Posterior cingulate gyrus (tissue), 11 donors: Measurements from ENCODE around the gene OSBP2.

Experiments used
- DNase-seq, 10 donors: peaks; one replicate each; pipeline versions ENCODE4 v3.0.0 to v3.0.0-alpha.2; 2020 to 2021; ENCODE audit warnings: mixed read lengths in 3 of 10
- intact Hi-C: fragments of 100-400 bp; cut with DNase I; formaldehyde crosslinking; loops from one replicate; pipeline ENCODE4 v1.15.1; 2023

OSBP2 gene

GRCh38 chr22:30920407-30920806, 225.7 kb downstream of the OSBP2 start:
- intact Hi-C loops, result loop anchor here (1.0 kb wide), 2 partner anchors 157 to 286 kb away; no protein-coding TSS in a partner anchor
- DNase-seq, result peak; percentile 66 to 97 (median 88)

GRCh38 chr22:30921108-30921507, 226.4 kb downstream of the OSBP2 start:
- intact Hi-C loops, result no loop called here
- no peak for DNase-seq

- intact Hi-C loops, result no loop called here
- peak in 8 of 10 donors; percentile 31 to 92 (median 54) for DNase-seq
Observed at GRCh38 chr22:30922151-30922611, 227.5 kb downstream of the OSBP2 start.

GRCh38 chr22:30923168-30923900, 228.7 kb downstream of the OSBP2 start:
- intact Hi-C loops, result no loop called here
- no peak for DNase-seq

GRCh38 chr22:30925667-30926066, 231.0 kb downstream of the OSBP2 start:
- DNase-seq, result no peak
- intact Hi-C loops, result no loop called here

- intact Hi-C loops, result no loop called here
- peak in 1 of 10 donors; percentile 39 for DNase-seq
Observed at GRCh38 chr22:30926706-30927105, 232.0 kb downstream of the OSBP2 start.

GRCh38 chr22:30927806-30928205, 233.1 kb downstream of the OSBP2 start:
- intact Hi-C loops, result no loop called here
- DNase-seq, result peak in 1 of 10 donors; percentile 53

GRCh38 chr22:30928401-30928800, 233.7 kb downstream of the OSBP2 start:
- intact Hi-C loops, result no loop called here
- no peak for DNase-seq

GRCh38 chr22:30930228-30930627, 235.6 kb downstream of the OSBP2 start:
- intact Hi-C loops, result no loop called here
- no peak for DNase-seq

GRCh38 chr22:30931541-30932300, 237.0 kb downstream of the OSBP2 start:
- DNase-seq, result no peak

GRCh38 chr22:30932661-30933060, 238.0 kb downstream of the OSBP2 start:
- intact Hi-C loops, result no loop called here
- no peak for DNase-seq

More at GRCh38 chr22:30931541-30932300, 237.0 kb downstream of the OSBP2 start:
- intact Hi-C loops, result no loop called here

- intact Hi-C loops, result no loop called here
- DNase-seq, result no peak
Observed at GRCh38 chr22:30933457-30933856, 238.8 kb downstream of the OSBP2 start.

- no peak for DNase-seq
Observed at GRCh38 chr22:30934053-30934452, 239.4 kb downstream of the OSBP2 start.

GRCh38 chr22:30940685-30941362, 246.2 kb downstream of the OSBP2 start:
- intact Hi-C loops, result loop anchor here (10.0 kb wide), 1 partner anchor 294 kb away; no protein-coding TSS in a partner anchor
- DNase-seq, result no peak

More at GRCh38 chr22:30934053-30934452, 239.4 kb downstream of the OSBP2 start:
- intact Hi-C loops, result no loop called here

GRCh38 chr22:30941363-30941740, 246.7 kb downstream of the OSBP2 start:
- intact Hi-C loops, result loop anchor here (10.0 kb wide), 1 partner anchor 293 kb away; no protein-coding TSS in a partner anchor
- DNase-seq, result no peak

GRCh38 chr22:30943368-30943767, 248.7 kb downstream of the OSBP2 start:
- intact Hi-C loops, result loop anchor here (10.0 kb wide), 1 partner anchor 291 kb away; no protein-coding TSS in a partner anchor

GRCh38 chr22:30944986-30945385, 250.3 kb downstream of the OSBP2 start:
- DNase-seq, result no peak
- intact Hi-C loops, result loop anchor here (5.0 to 10.0 kb wide), 2 partner anchors 202 to 290 kb away; no protein-coding TSS in a partner anchor

More at GRCh38 chr22:30943368-30943767, 248.7 kb downstream of the OSBP2 start:
- DNase-seq, result no peak

GRCh38 chr22:30945653-30946052, 251.0 kb downstream of the OSBP2 start:
- no peak for DNase-seq
- intact Hi-C loops, result loop anchor here (2.0 to 10.0 kb wide), 3 partner anchors 139 to 289 kb away; no protein-coding TSS in a partner anchor

GRCh38 chr22:30946354-30946753, 251.7 kb downstream of the OSBP2 start:
- intact Hi-C loops, result loop anchor here (2.0 to 10.0 kb wide), 3 partner anchors 138 to 288 kb away; no protein-coding TSS in a partner anchor
- no peak for DNase-seq

GRCh38 chr22:30947173-30947815, 252.6 kb downstream of the OSBP2 start:
- intact Hi-C loops, result loop anchor here (2.0 to 10.0 kb wide), 3 partner anchors 138 to 288 kb away; no protein-coding TSS in a partner anchor
- peak; percentile 22 to 92 (median 60) for DNase-seq
